NOMO-1 (cell line): ENCODE measurements around the gene WDR27.

Source experiments
- DNase-seq, 2 experiments: peaks; one replicate each; lab custom pipeline; 2025; ENCODE audit not compliant: unreplicated experiment in 2 of 2; lab: John Stamatoyannopoulos, UW

WDR27 gene

DNA sequence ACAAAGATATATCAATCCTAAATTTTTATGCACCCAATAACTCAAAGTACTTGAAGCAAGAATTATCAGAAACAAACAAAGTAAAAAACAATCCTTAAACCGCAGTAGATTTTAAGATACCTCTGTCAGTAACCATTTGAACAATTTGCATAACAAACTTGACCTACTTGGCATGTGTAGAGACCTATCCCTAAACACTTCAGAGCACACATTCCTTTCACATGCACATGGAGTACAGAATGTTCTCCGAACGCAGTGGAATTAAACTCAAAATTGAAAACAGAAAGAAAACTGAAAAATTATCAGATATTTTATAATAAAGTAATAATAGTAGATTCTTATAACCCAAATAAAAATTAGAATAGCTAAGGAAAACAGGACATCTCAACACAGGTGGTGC, 285.6 kb downstream of the WDR27 start:
- DNase-seq = no peak

DNA sequence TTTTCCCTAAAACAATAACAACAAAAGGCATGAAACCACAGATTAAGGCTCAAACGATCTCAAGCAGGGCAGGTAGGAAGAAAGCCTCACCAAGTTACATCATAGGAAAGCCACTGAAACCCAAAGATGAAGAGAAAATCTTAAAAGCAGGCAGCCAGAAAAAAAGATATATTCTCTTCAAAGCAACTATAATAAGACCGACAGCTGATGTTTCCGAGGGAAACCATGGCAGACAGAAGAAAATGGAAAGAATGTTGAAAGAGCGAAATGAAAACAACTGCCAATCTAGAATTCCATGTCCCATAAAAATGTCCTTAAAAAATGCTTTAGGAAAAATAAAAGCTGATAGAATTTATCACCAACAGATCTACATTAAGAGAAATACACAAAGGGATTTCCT, 286.6 kb downstream of the WDR27 start:
- no peak for DNase-seq

DNA sequence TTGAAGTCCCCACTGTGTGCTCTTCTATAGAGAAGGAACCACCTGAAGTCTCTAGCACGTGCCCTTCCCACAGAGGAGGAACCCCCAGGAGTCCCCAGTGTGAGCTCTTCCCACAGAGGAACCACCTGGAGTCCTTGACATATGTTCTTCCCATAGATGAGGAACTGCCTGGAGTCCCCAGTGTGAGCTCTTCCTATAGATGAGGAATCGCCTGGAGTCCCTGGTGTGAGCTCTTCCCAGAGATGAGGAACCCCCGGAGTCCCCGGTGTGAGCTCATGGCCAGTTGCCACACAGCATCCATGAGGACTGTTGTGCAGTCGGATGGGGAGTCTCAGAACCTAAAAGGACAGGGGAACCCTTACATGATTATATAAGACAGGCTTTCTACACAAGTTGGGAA, 290.1 kb downstream of the WDR27 start:
- DNase-seq = no peak

DNA sequence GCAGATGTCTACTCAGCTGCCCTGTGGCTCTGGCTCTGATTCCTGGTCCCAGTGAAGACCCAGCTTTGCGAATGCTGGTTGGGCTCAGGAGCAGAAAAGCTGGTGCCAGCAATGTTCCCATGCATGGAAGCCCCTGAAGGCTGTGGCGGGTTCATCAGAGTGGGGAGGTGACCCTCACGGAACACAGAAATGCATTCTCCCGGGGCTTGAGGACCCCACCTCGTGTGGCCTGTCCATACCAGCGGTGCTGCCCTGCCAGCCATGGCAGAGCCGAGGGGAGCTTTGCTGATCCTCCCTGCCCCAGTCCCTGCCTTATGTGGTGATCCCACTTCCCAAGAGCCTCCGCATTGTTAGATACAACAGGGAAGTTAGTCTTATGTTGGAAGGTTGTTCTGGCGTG, 290.5 kb downstream of the WDR27 start:
- no peak for DNase-seq

DNA sequence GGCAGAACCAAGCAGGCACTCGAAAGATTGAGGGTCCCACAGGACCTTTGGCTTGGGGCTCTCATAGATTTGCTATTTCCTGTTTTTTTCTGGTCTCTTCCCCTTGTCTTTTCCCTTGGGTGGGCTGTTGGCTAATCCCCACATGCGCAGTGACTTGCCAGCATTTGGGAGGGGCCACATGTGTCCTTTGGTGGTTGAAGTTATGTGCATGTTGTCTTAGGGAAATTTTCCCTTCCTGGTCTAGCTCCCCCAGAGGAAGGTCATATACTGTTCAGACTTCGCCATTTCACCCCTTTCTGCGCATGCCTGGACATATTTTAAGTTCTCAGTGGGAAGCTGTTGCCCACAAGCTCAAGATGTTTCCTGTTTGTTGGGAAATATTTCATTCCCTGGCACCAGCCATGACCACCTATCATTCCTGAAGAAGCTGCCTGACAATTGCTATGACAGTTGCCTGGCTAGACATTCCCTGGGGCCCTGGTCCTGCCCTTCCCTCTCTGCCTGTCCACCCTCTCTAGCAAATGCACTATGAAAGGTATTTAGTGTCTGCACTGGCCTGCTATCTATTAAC, 292.0 kb downstream of the WDR27 start:
- peak in 1 of 2 experiments; percentile 26 for DNase-seq

DNA sequence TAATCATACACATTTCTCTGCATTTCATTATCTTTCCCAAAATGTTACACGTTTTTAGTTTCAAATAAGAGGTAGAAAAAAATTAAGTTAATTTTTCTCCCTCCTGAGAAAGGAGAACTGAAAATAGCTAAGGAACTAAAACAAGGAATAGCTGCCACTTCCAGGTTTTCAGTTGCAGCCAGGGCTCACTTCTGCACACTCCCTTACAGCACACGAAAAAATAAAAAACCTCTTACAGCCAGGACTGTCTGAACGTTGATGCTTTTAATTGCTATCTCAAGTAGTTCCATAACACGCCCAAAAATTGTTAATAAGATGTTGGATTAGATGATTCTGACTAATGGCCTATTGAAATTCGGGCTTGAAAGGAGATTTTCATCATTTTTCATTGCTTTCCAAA, 294.5 kb downstream of the WDR27 start:
- peak; percentile 7 to 27 for DNase-seq
